Colonic mucosa (tissue), 4 donors: ENCODE data around the gene ABI1. TPM values are rescaled to one million over a fixed set of nuclear protein-coding genes. Genes with fewer than 3 reads are reported as not detected.

Experiments used
- DNase-seq: peaks from one replicate; pipeline ENCODE4 v3.0.0-alpha.2; 2020
- H3K27ac ChIP-seq: fragments of 200-600 bp; one replicate; pipeline ENCODE4 v1.8.0; 2021
- H3K27me3 ChIP-seq: fragments of 200-600 bp; one replicate; pipeline ENCODE4 v1.8.0; 2021
- H3K36me3 ChIP-seq: fragments of 200-600 bp; one replicate; pipeline ENCODE4 v1.8.0; 2021
- H3K4me1 ChIP-seq: fragments of 200-600 bp; one replicate; pipeline ENCODE4 v1.8.0; 2021; ENCODE audit warnings: mild to moderate bottlenecking
- H3K4me3 ChIP-seq: fragments of 200-600 bp; one replicate; pipeline ENCODE4 v1.8.0; 2021
- H3K9ac ChIP-seq, 2 donors: one replicate each; pipeline ENCODE4 v1.7.0; 2013; ENCODE audit warnings: control low read depth in 2 of 2, low read depth in 2 of 2, low read length in 2 of 2
- H3K9me3 ChIP-seq: fragments of 200-600 bp; one replicate; pipeline ENCODE4 v1.8.0; 2021
- intact Hi-C: fragments of 100-400 bp; cut with DNase I; formaldehyde crosslinking; loops from one replicate; pipeline ENCODE4 v1.14.1; 2022
- total RNA-seq, 2 donors: library from RNA; stranded (reverse); fragmentation: NEBNext Ultra II Directional in 1 of 2; extraction: Animal tissue kit (Norgen Biotek cat#: 25700) in 1 of 2; gene quantifications; one replicate each; pipeline ENCODE4 v1.2.1, GENCODE V29; 2021
- TF ChIP-seq, protein P1 (sequence below): fragments of 200-600 bp; IDR thresholded peaks from one replicate; pipeline ENCODE4 v1.8.0; 2022; ENCODE audit warnings: antibody characterized with exemption, mild to moderate bottlenecking
- donor health status: healthy.
- donor health status: DM: no; HTN: no; CAD: no.
- donor health status: DM: no; HTN: no; CAD: no.

ABI1 gene
- total RNA-seq, 2 donors from 2014 or later = 45.6 to 65.3 TPM

- no peaks in the 10 kb centered on the region for H3K4me1 ChIP-seq
- H3K27ac ChIP-seq = no peak overlapping the region
- no peaks in the 10 kb centered on the region for H3K9me3 ChIP-seq
- no peak overlapping the region for H3K9ac ChIP-seq
- H3K4me3 ChIP-seq = no peak overlapping the region
- intact Hi-C loops = no loop called here
- H3K27me3 ChIP-seq = no peaks in the 10 kb centered on the region
- no peaks in the 10 kb centered on the region for H3K36me3 ChIP-seq
- no peak for DNase-seq
- TF ChIP-seq, protein P1, sequence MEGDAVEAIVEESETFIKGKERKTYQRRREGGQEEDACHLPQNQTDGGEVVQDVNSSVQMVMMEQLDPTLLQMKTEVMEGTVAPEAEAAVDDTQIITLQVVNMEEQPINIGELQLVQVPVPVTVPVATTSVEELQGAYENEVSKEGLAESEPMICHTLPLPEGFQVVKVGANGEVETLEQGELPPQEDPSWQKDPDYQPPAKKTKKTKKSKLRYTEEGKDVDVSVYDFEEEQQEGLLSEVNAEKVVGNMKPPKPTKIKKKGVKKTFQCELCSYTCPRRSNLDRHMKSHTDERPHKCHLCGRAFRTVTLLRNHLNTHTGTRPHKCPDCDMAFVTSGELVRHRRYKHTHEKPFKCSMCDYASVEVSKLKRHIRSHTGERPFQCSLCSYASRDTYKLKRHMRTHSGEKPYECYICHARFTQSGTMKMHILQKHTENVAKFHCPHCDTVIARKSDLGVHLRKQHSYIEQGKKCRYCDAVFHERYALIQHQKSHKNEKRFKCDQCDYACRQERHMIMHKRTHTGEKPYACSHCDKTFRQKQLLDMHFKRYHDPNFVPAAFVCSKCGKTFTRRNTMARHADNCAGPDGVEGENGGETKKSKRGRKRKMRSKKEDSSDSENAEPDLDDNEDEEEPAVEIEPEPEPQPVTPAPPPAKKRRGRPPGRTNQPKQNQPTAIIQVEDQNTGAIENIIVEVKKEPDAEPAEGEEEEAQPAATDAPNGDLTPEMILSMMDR = no peak
These were observed 45.3 kb downstream of the ABI1 start for GRCh38 chr10:26815500-26815899.

- Histone ChIP-seq H3K9me3 (no peaks in the 10 kb centered on the region), H3K36me3 (no peaks in the 10 kb centered on the region), H3K4me1 (no peaks in the 10 kb centered on the region), H3K9ac (no peak overlapping the region), H3K27me3 (no peaks in the 10 kb centered on the region), H3K27ac (no peak overlapping the region), H3K4me3 (no peak overlapping the region)
- DNase-seq = no peak
- intact Hi-C loops = no loop called here
- TF ChIP-seq, protein P1 = no peak
These were observed 50.2 kb downstream of the ABI1 start for GRCh38 chr10:26810435-26811026.

DNA sequence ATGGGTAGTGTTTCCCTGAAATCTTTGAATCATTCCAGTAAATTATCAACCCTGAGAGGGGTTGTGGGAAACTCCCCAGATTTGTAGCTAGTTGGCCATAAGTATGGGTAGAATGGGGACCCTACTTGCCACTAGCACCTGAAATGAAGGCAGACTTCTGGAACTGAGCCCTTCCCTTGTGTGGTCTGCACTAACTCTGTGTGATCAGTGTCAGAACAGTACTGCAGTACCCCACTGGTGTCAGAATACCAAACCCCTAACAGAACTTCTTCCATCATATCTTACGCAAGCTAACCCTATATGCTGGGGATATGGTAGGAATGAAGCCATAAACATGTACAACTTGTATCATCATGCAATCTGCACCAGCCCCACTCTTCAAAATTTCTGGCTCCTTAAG is 50.8 kb downstream of the ABI1 start:
- no peaks in the 10 kb centered on the region for H3K36me3 ChIP-seq
- no peaks in the 10 kb centered on the region for H3K27me3 ChIP-seq
- no peak for DNase-seq
- no peaks in the 10 kb centered on the region for H3K4me1 ChIP-seq
- H3K27ac ChIP-seq = no peak overlapping the region
- no peaks in the 10 kb centered on the region for H3K9me3 ChIP-seq
- no peak overlapping the region for H3K4me3 ChIP-seq
- TF ChIP-seq, protein P1 = no peak
- no peak overlapping the region for H3K9ac ChIP-seq
- intact Hi-C loops = no loop called here

DNA sequence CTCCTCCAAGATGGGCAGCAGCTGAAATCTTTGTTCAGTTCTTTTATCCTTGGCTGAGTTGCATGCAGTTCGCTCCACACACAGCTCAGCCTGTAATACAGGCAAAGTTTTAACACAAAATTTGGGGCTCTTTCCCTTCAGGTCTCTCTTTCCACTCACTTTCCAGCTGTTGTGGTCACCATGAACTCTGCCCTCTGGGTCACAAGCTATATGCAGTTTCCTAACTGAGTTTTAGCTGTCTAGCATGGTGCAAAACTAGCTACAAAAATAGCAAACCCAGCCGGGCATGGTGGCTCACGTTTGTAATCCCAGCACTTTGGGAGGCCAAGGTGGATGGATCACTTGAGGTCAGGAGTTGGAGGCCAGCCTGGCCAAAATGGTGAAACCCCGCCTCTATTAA is 53.2 kb downstream of the ABI1 start:
- H3K36me3 ChIP-seq = no peaks in the 10 kb centered on the region
- peaks cover 3% of the 10 kb centered on the region for H3K4me1 ChIP-seq
- H3K9ac ChIP-seq = no peak overlapping the region
- no peak for DNase-seq
- no peaks in the 10 kb centered on the region for H3K9me3 ChIP-seq
- H3K27me3 ChIP-seq = no peaks in the 10 kb centered on the region
- no peak overlapping the region for H3K27ac ChIP-seq
- no peak overlapping the region for H3K4me3 ChIP-seq
- intact Hi-C loops = no loop called here
- TF ChIP-seq, protein P1 = no peak

- intact Hi-C loops = no loop called here
- DNase-seq = no peak
- Histone ChIP-seq H3K36me3 (no peaks in the 10 kb centered on the region), H3K27me3 (no peaks in the 10 kb centered on the region), H3K4me3 (no peak overlapping the region), H3K4me1 (peaks cover 3% of the 10 kb centered on the region), H3K9ac (no peak overlapping the region), H3K9me3 (no peaks in the 10 kb centered on the region), H3K27ac (no peak overlapping the region)
- TF ChIP-seq, protein P1 = no peak
These were observed 54.2 kb downstream of the ABI1 start for GRCh38 chr10:26806557-26806956.
